GM23338 (cell line): ENCODE results near the gene TCERG1L. TPM values are rescaled to one million over a fixed set of nuclear protein-coding genes. Genes with fewer than 3 reads are reported as not detected.

ENCODE experiments used
- ATAC-seq: fragments of 200-7000 bp; cut with Tn5 transposase; 3 replicates; pipeline ENCODE4 v1.9.1; 2020
- DNase-seq: peaks from one replicate; pipeline ENCODE4 v3.0.0-alpha.2; 2015; ENCODE audit warnings: low spot score
- H2AFZ ChIP-seq: fragments of 200-600 bp; sonication (generic); 2 replicates; pipeline ENCODE4 v1.8.0; 2016; ENCODE audit warnings: antibody characterized with exemption, mild to moderate bottlenecking, moderate library complexity
- H3F3A ChIP-seq: fragments of 200-600 bp; sonication (generic); replicated peaks from 2 replicates; pipeline ENCODE4 v1.8.0; 2017; ENCODE audit warnings: antibody characterized with exemption, mixed run types, low read depth
- H3K27ac ChIP-seq: fragments of 200-600 bp; sonication (generic); 2 replicates; pipeline ENCODE4 v1.6.1; 2016; ENCODE audit warnings: low read depth
- H3K27me3 ChIP-seq: fragments of 200-600 bp; sonication (generic); 2 replicates; pipeline ENCODE4 v1.8.0; 2016; ENCODE audit warnings: mild to moderate bottlenecking, mixed run types, moderate library complexity; ENCODE audit not compliant: insufficient read depth
- H3K36me3 ChIP-seq: fragments of 200-600 bp; sonication (generic); 2 replicates; pipeline ENCODE4 v1.8.0; 2016; ENCODE audit warnings: mild to moderate bottlenecking; ENCODE audit not compliant: insufficient read depth
- H3K4me1 ChIP-seq: fragments of 200-600 bp; sonication (generic); 2 replicates; pipeline ENCODE4 v1.8.0; 2016; ENCODE audit warnings: mild to moderate bottlenecking, moderate library complexity; ENCODE audit not compliant: insufficient read depth
- H3K4me2 ChIP-seq: fragments of 200-600 bp; sonication (generic); 2 replicates; pipeline ENCODE4 v1.7.1; 2017; ENCODE audit warnings: mixed run types
- H3K4me3 ChIP-seq: fragments of 200-600 bp; sonication (generic); 2 replicates; pipeline ENCODE4 v1.6.1; 2016; ENCODE audit warnings: mixed run types
- H3K79me2 ChIP-seq: fragments of 200-600 bp; sonication (generic); replicated peaks from 2 replicates; pipeline ENCODE4 v1.8.0; 2017; ENCODE audit warnings: mild to moderate bottlenecking; ENCODE audit not compliant: insufficient read depth
- H3K9me2 ChIP-seq: fragments of 200-600 bp; sonication (generic); 2 replicates; pipeline ENCODE4 v1.8.0; 2017; ENCODE audit not compliant: insufficient read depth
- H4K20me1 ChIP-seq: fragments of 200-600 bp; sonication (generic); replicated peaks from 2 replicates; pipeline ENCODE4 v1.8.0; 2017; ENCODE audit warnings: mild to moderate bottlenecking; ENCODE audit not compliant: insufficient read depth
- H3K27ac Mint-ChIP-seq: 2 replicates; pipeline ENCODE4 v1.8.0; 2020; ENCODE audit warnings: inconsistent platforms, mild to moderate bottlenecking, moderate library complexity, mixed read lengths
- H3K27me3 Mint-ChIP-seq: 3 replicates; pipeline ENCODE4 v1.8.0; 2022; ENCODE audit warnings: low read depth, mild to moderate bottlenecking, moderate library complexity, mixed read lengths, inconsistent platforms; ENCODE audit not compliant: insufficient read depth, poor library complexity
- H3K36me3 Mint-ChIP-seq: 3 replicates; pipeline ENCODE4 v1.8.0; 2021; ENCODE audit warnings: low read depth, mild to moderate bottlenecking, inconsistent platforms, moderate library complexity, mixed read lengths
- H3K4me1 Mint-ChIP-seq: 3 replicates; pipeline ENCODE4 v1.8.0; 2020; ENCODE audit warnings: mild to moderate bottlenecking, inconsistent platforms, mixed read lengths
- H3K4me3 Mint-ChIP-seq: 3 replicates; pipeline ENCODE4 v1.8.0; 2021; ENCODE audit warnings: moderate library complexity, mild to moderate bottlenecking, inconsistent platforms, mixed read lengths
- H3K9me3 Mint-ChIP-seq: 3 replicates; pipeline ENCODE4 v1.8.0; 2020; ENCODE audit warnings: moderate library complexity, mild to moderate bottlenecking, inconsistent platforms, mixed read lengths
- CREB1 ChIP-seq: fragments of 250-450 bp; sonication (Bioruptor Pico); IDR thresholded peaks from 2 replicates; pipeline ENCODE4 v1.5.0; 2020; ENCODE audit warnings: low read depth, mild to moderate bottlenecking, moderate library complexity
- ETS1 ChIP-seq: IDR thresholded peaks from 2 replicates; pipeline ENCODE4 v1.6.1; 2016; ENCODE audit warnings: antibody characterized with exemption
- EZH2phosphoT487 ChIP-seq: fragments of 200-600 bp; sonication (generic); IDR thresholded peaks from one replicate; pipeline ENCODE4 v1.8.1; 2018; ENCODE audit warnings: antibody characterized with exemption; ENCODE audit not compliant: unreplicated experiment
- JUNB ChIP-seq: IDR thresholded peaks from one replicate; pipeline ENCODE4 v1.6.1; 2016; ENCODE audit warnings: antibody characterized with exemption; ENCODE audit not compliant: unreplicated experiment
- NANOG ChIP-seq: IDR thresholded peaks from 2 replicates; pipeline ENCODE4 v1.6.1; 2016; ENCODE audit warnings: antibody characterized with exemption, borderline replicate concordance
- POLR2AphosphoS5 ChIP-seq: IDR thresholded peaks from 2 replicates; pipeline ENCODE4 v1.6.1; 2016; ENCODE audit warnings: antibody characterized with exemption, low read depth
- STAT1 ChIP-seq: IDR thresholded peaks from one replicate; pipeline ENCODE4 v1.6.1; 2016; ENCODE audit warnings: antibody characterized with exemption; ENCODE audit not compliant: unreplicated experiment
- ZNF114 ChIP-seq: fragments of 250-450 bp; sonication (Bioruptor Pico); IDR thresholded peaks from 2 replicates; pipeline ENCODE4 v1.5.0; 2020; ENCODE audit warnings: mild to moderate bottlenecking, moderate library complexity
- ZNF331 ChIP-seq: fragments of 250-450 bp; sonication (Bioruptor Pico); IDR thresholded peaks from 2 replicates; pipeline ENCODE4 v1.5.0; 2020; ENCODE audit warnings: low read depth, mild to moderate bottlenecking, moderate library complexity
- ZNF462 ChIP-seq: fragments of 250-450 bp; sonication (Bioruptor Pico); IDR thresholded peaks from 2 replicates; pipeline ENCODE4 v1.5.0; 2020; ENCODE audit warnings: mild to moderate bottlenecking, moderate library complexity
- polyA plus RNA-seq: library from polyadenylated mRNA; unstranded; fragments of >200 nt; fragmentation: Nextera tagmentation; extraction: Ambion mirVana; gene quantifications from 2 replicates; pipeline ENCODE4 v1.2.1, GENCODE V29; 2016
- total RNA-seq: library from RNA; depleted of rRNA; stranded (reverse); fragments of >200 nt; shearing (Covaris generic); gene quantifications from 2 replicates; pipeline ENCODE4 v1.2.3, GENCODE V29; 2014
- TF ChIP-seq, protein P1 (sequence below), 2 experiments: fragments of 200-600 bp in 1 of 2; sonication (generic) in 1 of 2; conservative IDR thresholded peaks; 2 replicates each; pipeline versions ENCODE4 v1.5.1 to v1.6.1; 2016 to 2017; ENCODE audit warnings: antibody characterized with exemption in 2 of 2, low read depth in 2 of 2, mild to moderate bottlenecking in 2 of 2, moderate library complexity in 1 of 2

The TCERG1L gene
- total and polyA plus RNA-seq, 2 experiments from 2014 or later: 3.9 to 5.5 TPM

GRCh38 chr10:131252567-131253276 is 58.8 kb downstream of the TCERG1L start:
- no peak overlapping the region for H3K27ac ChIP-seq
- no peak overlapping the region for H2AFZ ChIP-seq
- no peak overlapping the region for H3K4me3 ChIP-seq
- H4K20me1 ChIP-seq: no peaks in the 10 kb centered on the region
- no peaks in the 10 kb centered on the region for H3K36me3 ChIP-seq
- no peaks in the 10 kb centered on the region for H3F3A ChIP-seq
- no peak for DNase-seq
- no peak for ATAC-seq
- peaks cover 83% of the 10 kb centered on the region for H3K9me3 Mint-ChIP-seq
- no peak overlapping the region for H3K27ac Mint-ChIP-seq
- no peaks in the 10 kb centered on the region for H3K4me1 ChIP-seq
- H3K27me3 ChIP-seq: no peaks in the 10 kb centered on the region
- H3K27me3 Mint-ChIP-seq: peaks cover 6% of the 10 kb centered on the region
- H3K9me2 ChIP-seq: no peaks in the 10 kb centered on the region
- H3K79me2 ChIP-seq: no peaks in the 10 kb centered on the region
- TF ChIP-seq, protein P1, sequence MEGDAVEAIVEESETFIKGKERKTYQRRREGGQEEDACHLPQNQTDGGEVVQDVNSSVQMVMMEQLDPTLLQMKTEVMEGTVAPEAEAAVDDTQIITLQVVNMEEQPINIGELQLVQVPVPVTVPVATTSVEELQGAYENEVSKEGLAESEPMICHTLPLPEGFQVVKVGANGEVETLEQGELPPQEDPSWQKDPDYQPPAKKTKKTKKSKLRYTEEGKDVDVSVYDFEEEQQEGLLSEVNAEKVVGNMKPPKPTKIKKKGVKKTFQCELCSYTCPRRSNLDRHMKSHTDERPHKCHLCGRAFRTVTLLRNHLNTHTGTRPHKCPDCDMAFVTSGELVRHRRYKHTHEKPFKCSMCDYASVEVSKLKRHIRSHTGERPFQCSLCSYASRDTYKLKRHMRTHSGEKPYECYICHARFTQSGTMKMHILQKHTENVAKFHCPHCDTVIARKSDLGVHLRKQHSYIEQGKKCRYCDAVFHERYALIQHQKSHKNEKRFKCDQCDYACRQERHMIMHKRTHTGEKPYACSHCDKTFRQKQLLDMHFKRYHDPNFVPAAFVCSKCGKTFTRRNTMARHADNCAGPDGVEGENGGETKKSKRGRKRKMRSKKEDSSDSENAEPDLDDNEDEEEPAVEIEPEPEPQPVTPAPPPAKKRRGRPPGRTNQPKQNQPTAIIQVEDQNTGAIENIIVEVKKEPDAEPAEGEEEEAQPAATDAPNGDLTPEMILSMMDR (conservative IDR thresholded peaks at IDR 0.05; ENCODE audit: low read depth in 2 of 2): no peak
- TF ChIP-seq ETS1 (no peak), ZNF331 (no peak), CREB1 (CRISPR knock-in tag) (no peak), ZNF462 (CRISPR knock-in tag) (no peak), POLR2AphosphoS5 (no peak), STAT1 (no peak), NANOG (no peak), EZH2phosphoT487 (no peak), ZNF114 (CRISPR knock-in tag) (no peak), JUNB (no peak)
- no peak overlapping the region for H3K4me3 Mint-ChIP-seq
- H3K36me3 Mint-ChIP-seq: peaks cover 29% of the 10 kb centered on the region; the same call in 2 of the 3 replicates
- H3K4me1 Mint-ChIP-seq: peaks cover 4% of the 10 kb centered on the region; the same call in 2 of the 3 replicates
- no peak overlapping the region for H3K4me2 ChIP-seq
